OCI-M2 (cell line): Measurements from ENCODE around the gene TKT.

ENCODE experiments used
- DNase-seq: peaks from one replicate; lab custom pipeline; 2025; ENCODE audit not compliant: unreplicated experiment; lab: John Stamatoyannopoulos, UW

The TKT gene

GRCh38 chr3:53226142-53226840 is 29.5 kb downstream of the TKT start:
- no peak for DNase-seq

- DNase-seq: no peak
These were observed 30.2 kb downstream of the TKT start for GRCh38 chr3:53225651-53226050.

GRCh38 chr3:53225181-53225580 is 30.6 kb downstream of the TKT start:
- DNase-seq: no peak

- DNase-seq: no peak
These were observed 31.3 kb downstream of the TKT start for GRCh38 chr3:53224536-53224935.

GRCh38 chr3:53224026-53224425 is 31.8 kb downstream of the TKT start:
- no peak for DNase-seq

- DNase-seq: no peak
These were observed 32.3 kb downstream of the TKT start for GRCh38 chr3:53223541-53223966.

GRCh38 chr3:53223025-53223424 is 32.8 kb downstream of the TKT start:
- no peak for DNase-seq

GRCh38 chr3:53222183-53222901 is 33.5 kb downstream of the TKT start:
- no peak for DNase-seq

- no peak for DNase-seq
These were observed 34.0 kb downstream of the TKT start for GRCh38 chr3:53221827-53222182.

GRCh38 chr3:53221345-53221744 is 34.5 kb downstream of the TKT start:
- no peak for DNase-seq

GRCh38 chr3:53219895-53220483 is 35.8 kb downstream of the TKT start:
- peak; percentile 53 for DNase-seq

- DNase-seq: no peak
These were observed 37.7 kb downstream of the TKT start for GRCh38 chr3:53218131-53218530.

GRCh38 chr3:53217175-53217574 is 38.6 kb downstream of the TKT start:
- DNase-seq: no peak

GRCh38 chr3:53216723-53217122 is 39.1 kb downstream of the TKT start:
- DNase-seq: no peak

GRCh38 chr3:53215816-53216215 is 40.0 kb downstream of the TKT start:
- no peak for DNase-seq

- no peak for DNase-seq
These were observed 42.5 kb downstream of the TKT start for GRCh38 chr3:53213276-53213675.

GRCh38 chr3:53211706-53212702 is 43.8 kb downstream of the TKT start:
- DNase-seq: no peak

- no peak for DNase-seq
These were observed 53.3 kb downstream of the TKT start for GRCh38 chr3:53202331-53203015.

GRCh38 chr3:53200501-53201498 is 55.0 kb downstream of the TKT start:
- DNase-seq: no peak
